K562 (cell line): ENCODE results near the gene ARID3A. TPM values are rescaled to one million over a fixed set of nuclear protein-coding genes. Genes with fewer than 3 reads are reported as not detected.

Source experiments
- ARID4B ChIP-seq: sonication (generic); formaldehyde crosslinking; IDR thresholded peaks from 2 replicates; pipeline ENCODE4 v1.8.0; 2022; ENCODE audit warnings: mild to moderate bottlenecking, missing genetic modification reagents
- BRD9 ChIP-seq: fragments of 450-650 bp; IDR thresholded peaks from 2 replicates; pipeline ENCODE4 v1.6.1; 2018; ENCODE audit warnings: low read depth; ENCODE audit not compliant: partially characterized antibody
- CBX3 ChIP-seq, 2 experiments: IDR thresholded peaks; 1 replicate in 1 of 2; 2 replicates in 1 of 2; pipeline ENCODE4 v1.6.1; 2012; ENCODE audit warnings: inconsistent platforms in 2 of 2, low read length in 2 of 2, borderline replicate concordance in 1 of 2, control low read depth in 1 of 2
- ETS1 ChIP-seq: conservative IDR thresholded peaks from 2 replicates; pipeline ENCODE4 v1.6.1; 2011; ENCODE audit warnings: low read depth, mild to moderate bottlenecking, low read length; ENCODE audit not compliant: control insufficient read depth
- GABPB2 ChIP-seq: fragments of 250-450 bp; sonication (Bioruptor Pico); conservative IDR thresholded peaks from 2 replicates; pipeline ENCODE4 v1.5.1; 2021; ENCODE audit warnings: mild to moderate bottlenecking
- GTF2E2 ChIP-seq: fragments of 200-800 bp; sonication (Bioruptor generic); IDR thresholded peaks from 2 replicates; pipeline ENCODE4 v1.6.1; 2016; ENCODE audit warnings: missing genetic modification characterization, missing compliant biosample characterization
- RAD51 ChIP-seq: fragments of 450-650 bp; IDR thresholded peaks from 2 replicates; pipeline ENCODE4 v1.7.1; 2016; ENCODE audit warnings: low read depth, mild to moderate bottlenecking, borderline replicate concordance
- SMAD4 ChIP-seq: fragments of 250-450 bp; sonication (Bioruptor Pico); conservative IDR thresholded peaks from 2 replicates; pipeline ENCODE4 v1.8.0; 2021; ENCODE audit warnings: inconsistent platforms, mild to moderate bottlenecking, moderate library complexity
- STAT6 ChIP-seq: sonication (generic); formaldehyde crosslinking; IDR thresholded peaks from 2 replicates; pipeline ENCODE4 v1.8.1; 2023; ENCODE audit warnings: mild to moderate bottlenecking, missing genetic modification reagents
- TAL1 ChIP-seq: fragments of 450-650 bp; IDR thresholded peaks from 2 replicates; pipeline ENCODE4 v1.6.1; 2016; ENCODE audit warnings: mild to moderate bottlenecking
- TARDBP ChIP-seq: fragments of 450-650 bp; IDR thresholded peaks from 2 replicates; pipeline ENCODE4 v1.6.1; 2016
- ZEB2 ChIP-seq: fragments of 450-650 bp; IDR thresholded peaks from 2 replicates; pipeline ENCODE4 v1.6.1; 2016
- ZFX ChIP-seq: sonication (generic); formaldehyde crosslinking; IDR thresholded peaks from 2 replicates; pipeline ENCODE4 v1.8.0; 2022; ENCODE audit warnings: mild to moderate bottlenecking, missing genetic modification reagents, moderate library complexity
- polyA plus RNA-seq, 8 experiments: library from polyadenylated mRNA; depleted of rRNA in 4 of 8; stranded (reverse) in 5 of 8; unstranded in 3 of 8; fragments of >200 nt; fragmentation: Nextera tagmentation in 2 of 8; fragmentation: Illumina TruSeq in 1 of 8; extraction: Ambion mirVana in 2 of 8; extraction: Trizol in 1 of 8; gene quantifications; 2 replicates each; pipeline versions ENCODE4 v1.2.1 to v1.2.3, GENCODE V29; 2011 to 2014; ENCODE audit warnings: inconsistent platforms in 1 of 8, missing spikeins in 1 of 8
- total RNA-seq, 7 experiments: library from RNA; depleted of rRNA in 6 of 7; stranded (reverse); fragments of >200 nt in 6 of 7; fragmentation: Illumina TruSeq in 2 of 7; extraction: Trizol in 2 of 7; gene quantifications; 2 replicates each; pipeline versions ENCODE4 v1.2.1 to v1.2.3, GENCODE V29; 2011 to 2021; ENCODE audit warnings: low replicate concordance in 1 of 7
- TF ChIP-seq, protein P1 (sequence below): IDR thresholded peaks from 2 replicates; pipeline ENCODE4 v1.6.1; 2012; ENCODE audit warnings: low read depth, low read length, improper control_type of control experiment, borderline replicate concordance
- TF ChIP-seq, protein P2 (sequence below): fragments of 450-650 bp; formaldehyde crosslinking; IDR thresholded peaks from 2 replicates; pipeline ENCODE4 v1.4.0; 2022; ENCODE audit warnings: missing genetic modification characterization

ARID3A gene
- total and polyA plus RNA-seq, 9 of the 15 experiments (the other 6 are each of a cell fraction or from before 2014, with no cell fraction given), result 1.4 to 118 (median 31.2) TPM

DNA sequence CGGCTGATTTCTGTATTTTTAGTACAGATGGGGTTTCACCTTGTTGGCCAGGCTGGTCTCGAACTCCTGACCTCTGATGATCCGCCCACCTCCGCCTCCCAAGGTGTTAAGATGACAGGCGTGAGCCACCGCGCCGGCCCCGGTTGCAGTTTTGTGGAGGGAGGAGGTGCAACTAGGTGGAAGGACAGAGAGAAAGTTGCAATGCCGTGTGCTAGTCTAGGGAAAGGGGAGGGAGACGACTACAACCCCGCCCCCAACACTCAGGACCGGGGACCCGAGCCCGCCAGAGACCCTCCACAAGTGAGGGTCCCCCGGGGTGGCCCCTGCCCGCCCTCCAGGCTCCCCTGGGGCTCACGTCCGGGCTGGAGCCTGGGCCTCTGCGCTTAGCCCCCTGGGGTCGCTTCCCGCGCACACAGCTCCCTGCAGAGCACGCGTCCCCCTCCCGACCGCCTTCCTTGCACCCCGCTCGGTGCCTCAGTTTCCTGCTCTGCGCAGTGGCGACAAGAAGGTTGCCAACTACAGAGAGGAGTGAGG, 1.2 kb upstream of the ARID3A start (continued):
- TF ChIP-seq GABPB2 (CRISPR knock-in tag), result no peak
- TF ChIP-seq RAD51, result no peak
- 0 out of 2 replicates have a peak, but pooled peaks have one; percentile 1 for TF ChIP-seq SMAD4 (CRISPR knock-in tag)
- TF ChIP-seq ARID4B (CRISPR knock-in tag), result 0 out of 2 replicates have a peak, but pooled peaks have one; percentile 94
- TF ChIP-seq, protein P1, sequence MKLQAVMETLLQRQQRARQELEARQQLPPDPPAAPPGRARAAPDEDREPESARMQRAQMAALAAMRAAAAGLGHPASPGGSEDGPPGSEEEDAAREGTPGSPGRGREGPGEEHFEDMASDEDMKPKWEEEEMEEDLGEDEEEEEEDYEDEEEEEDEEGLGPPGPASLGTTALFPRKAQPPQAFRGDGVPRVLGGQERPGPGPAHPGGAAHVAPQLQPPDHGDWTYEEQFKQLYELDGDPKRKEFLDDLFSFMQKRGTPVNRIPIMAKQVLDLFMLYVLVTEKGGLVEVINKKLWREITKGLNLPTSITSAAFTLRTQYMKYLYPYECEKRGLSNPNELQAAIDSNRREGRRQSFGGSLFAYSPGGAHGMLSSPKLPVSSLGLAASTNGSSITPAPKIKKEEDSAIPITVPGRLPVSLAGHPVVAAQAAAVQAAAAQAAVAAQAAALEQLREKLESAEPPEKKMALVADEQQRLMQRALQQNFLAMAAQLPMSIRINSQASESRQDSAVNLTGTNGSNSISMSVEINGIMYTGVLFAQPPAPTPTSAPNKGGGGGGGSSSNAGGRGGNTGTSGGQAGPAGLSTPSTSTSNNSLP, result no peak
- TF ChIP-seq BRD9, result no peak
- 0 out of 2 replicates have a peak, but pooled peaks have one; percentile 16 for TF ChIP-seq ETS1
- TF ChIP-seq TAL1, result no peak
- peak; percentile 63 for TF ChIP-seq ZEB2
- TF ChIP-seq TARDBP, result no peak
- 0 out of 3 replicates have a peak, but pooled peaks of 1 of the 2 experiments have one; percentile 5 for TF ChIP-seq CBX3 (IDR thresholded peaks at IDR 0.05; ENCODE audit: borderline replicate concordance in 1 of 2, low read length in 2 of 2)
- TF ChIP-seq, protein P2, sequence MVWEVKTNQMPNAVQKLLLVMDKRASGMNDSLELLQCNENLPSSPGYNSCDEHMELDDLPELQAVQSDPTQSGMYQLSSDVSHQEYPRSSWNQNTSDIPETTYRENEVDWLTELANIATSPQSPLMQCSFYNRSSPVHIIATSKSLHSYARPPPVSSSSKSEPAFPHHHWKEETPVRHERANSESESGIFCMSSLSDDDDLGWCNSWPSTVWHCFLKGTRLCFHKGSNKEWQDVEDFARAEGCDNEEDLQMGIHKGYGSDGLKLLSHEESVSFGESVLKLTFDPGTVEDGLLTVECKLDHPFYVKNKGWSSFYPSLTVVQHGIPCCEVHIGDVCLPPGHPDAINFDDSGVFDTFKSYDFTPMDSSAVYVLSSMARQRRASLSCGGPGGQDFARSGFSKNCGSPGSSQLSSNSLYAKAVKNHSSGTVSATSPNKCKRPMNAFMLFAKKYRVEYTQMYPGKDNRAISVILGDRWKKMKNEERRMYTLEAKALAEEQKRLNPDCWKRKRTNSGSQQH (CRISPR knock-in tag), result no peak
- TF ChIP-seq GTF2E2 (tag), result no peak
- no peak; the same call in 1 of the 2 replicates for TF ChIP-seq STAT6
- TF ChIP-seq ZFX (CRISPR knock-in tag), result peak; percentile 69
